ENCODE data around the gene DEPDC7.

DNA sequence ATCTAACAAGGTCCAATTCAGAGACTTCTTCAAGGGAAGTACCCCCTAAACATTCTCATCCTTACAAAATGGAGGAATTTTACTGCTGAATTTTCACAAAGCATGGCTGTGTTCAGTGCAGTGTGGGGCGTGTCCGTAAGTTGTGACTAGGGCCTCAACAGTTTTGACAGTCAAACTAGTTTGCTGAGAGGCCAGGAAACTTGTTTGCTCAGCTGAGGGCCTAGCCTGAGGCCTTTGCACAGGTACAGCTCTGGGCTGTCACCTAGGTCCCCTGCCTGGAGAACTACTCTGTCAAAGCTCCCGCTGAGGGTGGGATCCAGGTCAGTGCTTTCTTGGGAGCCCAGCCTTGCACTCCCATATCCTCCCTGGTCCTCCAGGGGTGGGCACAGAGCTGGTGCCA, 51.6 kb downstream of the DEPDC7 start:
- TF ChIP-seq, protein P1, sequence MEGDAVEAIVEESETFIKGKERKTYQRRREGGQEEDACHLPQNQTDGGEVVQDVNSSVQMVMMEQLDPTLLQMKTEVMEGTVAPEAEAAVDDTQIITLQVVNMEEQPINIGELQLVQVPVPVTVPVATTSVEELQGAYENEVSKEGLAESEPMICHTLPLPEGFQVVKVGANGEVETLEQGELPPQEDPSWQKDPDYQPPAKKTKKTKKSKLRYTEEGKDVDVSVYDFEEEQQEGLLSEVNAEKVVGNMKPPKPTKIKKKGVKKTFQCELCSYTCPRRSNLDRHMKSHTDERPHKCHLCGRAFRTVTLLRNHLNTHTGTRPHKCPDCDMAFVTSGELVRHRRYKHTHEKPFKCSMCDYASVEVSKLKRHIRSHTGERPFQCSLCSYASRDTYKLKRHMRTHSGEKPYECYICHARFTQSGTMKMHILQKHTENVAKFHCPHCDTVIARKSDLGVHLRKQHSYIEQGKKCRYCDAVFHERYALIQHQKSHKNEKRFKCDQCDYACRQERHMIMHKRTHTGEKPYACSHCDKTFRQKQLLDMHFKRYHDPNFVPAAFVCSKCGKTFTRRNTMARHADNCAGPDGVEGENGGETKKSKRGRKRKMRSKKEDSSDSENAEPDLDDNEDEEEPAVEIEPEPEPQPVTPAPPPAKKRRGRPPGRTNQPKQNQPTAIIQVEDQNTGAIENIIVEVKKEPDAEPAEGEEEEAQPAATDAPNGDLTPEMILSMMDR (conservative IDR thresholded peaks at IDR 0.05; ENCODE audit: low read depth in 2 of 2): no peak
- TF ChIP-seq POLR2AphosphoS5 (IDR thresholded peaks at IDR 0.05; ENCODE audit: low read depth): no peak
